Muscle layer of colon (tissue), 2 donors: ENCODE data around the gene IFITM1.
"Not testable (repeated sequence)": the region's sequence is repeated elsewhere in the genome, so short reads cannot be mapped to it uniquely, and the experiment has no call there.

Source experiments
- H3K27ac ChIP-seq: one replicate; pipeline ENCODE4 v1.7.0; 2013; ENCODE audit warnings: low read depth, mild to moderate bottlenecking, low read length, moderate library complexity
- H3K27me3 ChIP-seq, 2 donors: one replicate each; pipeline ENCODE4 v1.7.0; 2013; ENCODE audit warnings: low read length in 2 of 2, mild to moderate bottlenecking in 2 of 2; ENCODE audit not compliant: insufficient read depth in 2 of 2, control insufficient read depth in 1 of 2
- H3K36me3 ChIP-seq: one replicate; pipeline ENCODE4 v1.7.0; 2013; ENCODE audit warnings: mild to moderate bottlenecking, low read length; ENCODE audit not compliant: insufficient read depth
- H3K4me1 ChIP-seq: one replicate; pipeline ENCODE4 v1.7.0; 2013; ENCODE audit warnings: mild to moderate bottlenecking, low read length; ENCODE audit not compliant: insufficient read depth
- H3K4me3 ChIP-seq, 2 donors: one replicate each; pipeline ENCODE4 v1.7.0; 2013; ENCODE audit warnings: low read length in 2 of 2, low read depth in 1 of 2, mild to moderate bottlenecking in 1 of 2, moderate library complexity in 1 of 2
- H3K9ac ChIP-seq: one replicate; pipeline ENCODE4 v1.7.0; 2013; ENCODE audit warnings: low read length
- H3K9me3 ChIP-seq: one replicate; pipeline ENCODE4 v1.7.0; 2013; ENCODE audit warnings: mild to moderate bottlenecking, low read length
- donor health status: abdominal sarcoma.
- donor health status: Adenocarcinoma of cecum.

Gene IFITM1

GRCh38 chr11:308740-309665 lies 4.8 kb upstream of the IFITM1 start:
- H3K27me3 ChIP-seq, H3K36me3 ChIP-seq, H3K9ac ChIP-seq, H3K9me3 ChIP-seq: not testable (repeated sequence)
- peak overlapping the region; percentile 0 to 45 for H3K4me3 ChIP-seq
- peak overlapping the region; percentile 76 for H3K27ac ChIP-seq
- H3K4me1 ChIP-seq = peaks cover 26% of the 10 kb centered on the region

- H3K9me3 ChIP-seq, H3K9ac ChIP-seq, H3K27me3 ChIP-seq, H3K36me3 ChIP-seq: not testable (repeated sequence)
- H3K4me3 ChIP-seq = peak overlapping the region in 1 of 2 donors; percentile 45
- peak overlapping the region; percentile 72 for H3K27ac ChIP-seq
- peaks cover 21% of the 10 kb centered on the region for H3K4me1 ChIP-seq
These were observed 3.8 kb upstream of the IFITM1 start for GRCh38 chr11:309979-310572.

- not testable (repeated sequence) for H3K27ac ChIP-seq
These were observed 2.7 kb upstream of the IFITM1 start for GRCh38 chr11:311013-311748.

GRCh38 chr11:312092-312816 lies 1.6 kb upstream of the IFITM1 start:
- H3K9ac ChIP-seq = peak overlapping the region; percentile 49
- no peaks in the 10 kb centered on the region for H3K36me3 ChIP-seq
- H3K9me3 ChIP-seq = no peaks in the 10 kb centered on the region
- peaks cover 8 to 20% of the 10 kb centered on the region in 2 donors for H3K27me3 ChIP-seq
- peaks cover 21% of the 10 kb centered on the region for H3K4me1 ChIP-seq
- peak overlapping the region; percentile 35 for H3K27ac ChIP-seq
- H3K4me3 ChIP-seq = peak overlapping the region; percentile 14 to 32

More at GRCh38 chr11:311013-311748, 2.7 kb upstream of the IFITM1 start:
- H3K9me3 ChIP-seq, H3K36me3 ChIP-seq: not testable (repeated sequence)
- Histone ChIP-seq H3K4me3 (peak overlapping the region; percentile 14 to 32), H3K9ac (peak overlapping the region; percentile 49), H3K27me3 (peaks cover 0 to 11% of the 10 kb centered on the region in 2 donors), H3K4me1 (peaks cover 20% of the 10 kb centered on the region)

GRCh38 chr11:313304-313786 lies 495 bp upstream of the IFITM1 start:
- H3K9ac ChIP-seq = peak overlapping the region; percentile 14
- H3K36me3 ChIP-seq = no peaks in the 10 kb centered on the region
- peaks cover 13 to 24% of the 10 kb centered on the region in 2 donors for H3K27me3 ChIP-seq
- H3K4me3 ChIP-seq = peak overlapping the region in 1 of 2 donors; percentile 12
- peaks cover 26% of the 10 kb centered on the region for H3K4me1 ChIP-seq
- H3K27ac ChIP-seq = peak overlapping the region; percentile 35
- no peaks in the 10 kb centered on the region for H3K9me3 ChIP-seq

DNA sequence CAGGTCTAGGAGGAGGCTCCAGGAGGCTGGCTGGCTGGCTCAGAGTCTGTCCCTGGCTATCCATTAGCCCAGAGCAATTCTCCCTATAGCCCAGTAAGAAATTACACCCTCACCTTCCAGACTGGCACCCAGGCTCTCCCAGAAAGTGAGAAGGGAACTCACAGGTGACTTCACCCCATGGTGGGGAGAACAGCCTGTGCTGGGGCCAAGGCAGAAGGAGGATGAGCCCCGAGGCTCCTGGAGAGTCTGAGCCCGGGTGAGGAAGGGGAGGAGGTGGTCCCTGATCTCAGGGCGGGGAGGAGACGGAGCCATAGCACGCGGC lies 675 bp downstream of the IFITM1 start:
- H3K36me3 ChIP-seq, H3K9ac ChIP-seq, H3K9me3 ChIP-seq, H3K27ac ChIP-seq: not testable (repeated sequence)
- H3K4me3 ChIP-seq = peak overlapping the region in 1 of 2 donors; percentile 56
- H3K27me3 ChIP-seq = peaks cover 13 to 24% of the 10 kb centered on the region in 2 donors
- peaks cover 22% of the 10 kb centered on the region for H3K4me1 ChIP-seq

DNA sequence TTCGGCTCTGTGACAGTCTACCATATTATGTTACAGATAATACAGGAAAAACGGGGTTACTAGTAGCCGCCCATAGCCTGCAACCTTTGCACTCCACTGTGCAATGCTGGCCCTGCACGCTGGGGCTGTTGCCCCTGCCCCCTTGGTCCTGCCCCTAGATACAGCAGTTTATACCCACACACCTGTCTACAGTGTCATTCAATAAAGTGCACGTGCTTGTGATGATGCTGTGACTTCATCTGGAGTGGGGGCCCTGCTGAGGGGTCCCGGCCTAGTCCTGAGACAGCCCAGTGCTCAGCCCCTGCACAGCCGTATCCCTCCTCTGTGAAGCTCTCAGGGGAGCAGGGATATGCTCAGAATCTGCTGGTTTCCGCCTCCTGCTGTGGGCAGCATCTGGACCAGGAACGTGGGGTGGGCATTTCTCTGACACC lies 1.2 kb downstream of the IFITM1 start:
- Histone ChIP-seq H3K4me3 (peak overlapping the region; percentile 7 to 53), H3K9ac (no peak overlapping the region), H3K9me3 (no peaks in the 10 kb centered on the region), H3K36me3 (no peaks in the 10 kb centered on the region), H3K4me1 (peaks cover 19% of the 10 kb centered on the region), H3K27me3 (peaks cover 13 to 24% of the 10 kb centered on the region in 2 donors), H3K27ac (no peak overlapping the region)

DNA sequence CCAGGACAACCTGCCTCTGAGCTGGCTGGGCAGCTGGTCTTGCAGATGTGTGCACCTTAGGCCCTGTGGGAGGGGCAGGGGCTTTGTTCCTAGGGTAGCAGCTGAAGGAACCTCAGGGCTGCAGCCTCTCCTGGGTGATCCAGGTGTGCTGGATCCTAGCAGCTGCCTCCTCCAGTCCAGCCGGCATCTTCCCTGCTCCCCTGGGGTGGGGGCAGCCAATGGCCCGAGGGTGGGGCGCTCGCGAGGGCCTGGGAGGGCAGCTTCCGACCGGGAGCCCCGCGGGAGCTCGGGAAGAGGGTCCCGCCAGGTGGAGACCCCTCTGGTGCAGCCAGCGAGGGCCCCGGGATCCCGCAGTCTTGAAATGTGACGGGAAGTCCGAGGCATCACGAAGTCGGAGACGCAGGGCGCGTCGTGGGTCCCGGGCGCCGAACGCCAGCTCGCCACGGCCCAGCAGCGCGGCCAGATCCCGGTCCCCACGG lies 1.7 kb downstream of the IFITM1 start:
- Histone ChIP-seq H3K9me3 (no peaks in the 10 kb centered on the region), H3K4me3 (peak overlapping the region; percentile 7 to 53), H3K9ac (no peak overlapping the region), H3K4me1 (peaks cover 19% of the 10 kb centered on the region), H3K36me3 (no peaks in the 10 kb centered on the region), H3K27ac (no peak overlapping the region), H3K27me3 (peaks cover 13 to 24% of the 10 kb centered on the region in 2 donors)

DNA sequence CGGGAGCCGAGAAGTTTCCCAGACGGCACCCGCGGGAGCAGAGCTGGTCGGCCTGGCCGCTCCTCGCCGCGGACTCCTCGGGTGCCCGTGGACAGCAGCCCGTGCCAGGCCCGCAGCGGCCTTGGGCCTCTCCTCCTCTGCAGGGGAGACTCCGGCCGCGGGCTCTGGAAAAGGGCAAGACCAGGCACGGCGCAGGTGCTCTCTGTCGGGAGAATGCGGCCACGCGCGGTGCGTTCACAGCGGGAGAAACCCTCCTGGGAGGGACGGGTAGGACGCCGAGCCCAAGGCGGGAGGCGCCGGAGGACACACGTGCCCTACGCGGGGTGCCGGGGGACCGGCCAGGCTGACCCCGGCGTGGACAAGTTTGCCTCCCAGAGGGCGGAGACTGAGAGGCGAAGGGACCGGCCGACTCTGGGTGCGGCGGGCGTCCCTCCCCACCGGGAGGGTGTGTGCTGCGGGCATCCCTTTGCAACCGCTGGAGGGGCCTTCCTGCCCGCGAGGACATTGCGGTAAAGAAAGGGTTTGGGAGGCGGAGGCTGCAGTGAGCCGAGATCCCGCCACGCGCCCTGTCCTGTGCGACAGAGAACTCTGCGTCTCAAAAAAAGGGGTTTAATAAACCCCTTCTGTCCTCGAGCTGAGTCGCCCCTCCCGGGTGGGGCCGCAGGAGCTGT lies 2.3 kb downstream of the IFITM1 start:
- H3K27ac ChIP-seq = no peak overlapping the region
- H3K36me3 ChIP-seq = no peaks in the 10 kb centered on the region
- no peaks in the 10 kb centered on the region for H3K9me3 ChIP-seq
- peaks cover 19% of the 10 kb centered on the region for H3K4me1 ChIP-seq
- H3K27me3 ChIP-seq = peaks cover 13 to 24% of the 10 kb centered on the region in 2 donors
- H3K9ac ChIP-seq = no peak overlapping the region
- H3K4me3 ChIP-seq = no peak overlapping the region

GRCh38 chr11:316891-317301 lies 3.1 kb downstream of the IFITM1 start:
- Histone ChIP-seq H3K9me3 (no peaks in the 10 kb centered on the region), H3K4me1 (peaks cover 17% of the 10 kb centered on the region), H3K27ac (no peak overlapping the region), H3K9ac (no peak overlapping the region), H3K36me3 (no peaks in the 10 kb centered on the region), H3K27me3 (peaks cover 13 to 24% of the 10 kb centered on the region in 2 donors), H3K4me3 (no peak overlapping the region)
